Measurements from ENCODE around the gene MYH11.
"Not testable (repeated sequence)": the region's sequence is repeated elsewhere in the genome, so short reads cannot be mapped to it uniquely, and the experiment has no call there.

MYH11 gene

GRCh38 chr16:15667091-15667742 lies 189.6 kb downstream of the MYH11 start:
- H3K36me3 ChIP-seq (ENCODE audit: control insufficient read depth, insufficient read depth, low read length) = peaks cover 11% of the 10 kb centered on the region
- H3K9me3 ChIP-seq (ENCODE audit: control insufficient read depth, insufficient read depth, low read length) = no peaks in the 10 kb centered on the region
- H3K4me3 ChIP-seq (ENCODE audit: low read depth, low read length) = no peak overlapping the region
- no peak overlapping the region for H3K9ac ChIP-seq (ENCODE audit: low read depth, low read length)
- no peaks in the 10 kb centered on the region for H3K4me1 ChIP-seq (ENCODE audit: control insufficient read depth, insufficient read depth, low read length)
- H3K27me3 ChIP-seq (ENCODE audit: control insufficient read depth, insufficient read depth, low read length) = no peaks in the 10 kb centered on the region

GRCh38 chr16:15665107-15665506 lies 191.7 kb downstream of the MYH11 start:
- Histone ChIP-seq H3K9ac (ENCODE audit: low read depth, low read length) (no peak overlapping the region), H3K9me3 (ENCODE audit: control insufficient read depth, insufficient read depth, low read length) (no peaks in the 10 kb centered on the region), H3K4me3 (ENCODE audit: low read depth, low read length) (no peak overlapping the region), H3K36me3 (ENCODE audit: control insufficient read depth, insufficient read depth, low read length) (peaks cover 11% of the 10 kb centered on the region), H3K27me3 (ENCODE audit: control insufficient read depth, insufficient read depth, low read length) (no peaks in the 10 kb centered on the region), H3K4me1 (ENCODE audit: control insufficient read depth, insufficient read depth, low read length) (no peaks in the 10 kb centered on the region)

GRCh38 chr16:15660203-15660601 lies 196.6 kb downstream of the MYH11 start:
- Histone ChIP-seq H3K27me3 (ENCODE audit: control insufficient read depth, insufficient read depth, low read length) (no peaks in the 10 kb centered on the region), H3K9me3 (ENCODE audit: control insufficient read depth, insufficient read depth, low read length) (no peaks in the 10 kb centered on the region), H3K9ac (ENCODE audit: low read depth, low read length) (no peak overlapping the region), H3K4me1 (ENCODE audit: control insufficient read depth, insufficient read depth, low read length) (no peaks in the 10 kb centered on the region), H3K36me3 (ENCODE audit: control insufficient read depth, insufficient read depth, low read length) (no peaks in the 10 kb centered on the region), H3K4me3 (ENCODE audit: low read depth, low read length) (no peak overlapping the region)

GRCh38 chr16:15658556-15658955 lies 198.3 kb downstream of the MYH11 start:
- no peak overlapping the region for H3K4me3 ChIP-seq (ENCODE audit: low read depth, low read length)
- no peaks in the 10 kb centered on the region for H3K27me3 ChIP-seq (ENCODE audit: control insufficient read depth, insufficient read depth, low read length)
- H3K9ac ChIP-seq (ENCODE audit: low read depth, low read length) = no peak overlapping the region
- H3K9me3 ChIP-seq (ENCODE audit: control insufficient read depth, insufficient read depth, low read length) = no peaks in the 10 kb centered on the region
- H3K4me1 ChIP-seq (ENCODE audit: control insufficient read depth, insufficient read depth, low read length) = no peaks in the 10 kb centered on the region
- no peaks in the 10 kb centered on the region for H3K36me3 ChIP-seq (ENCODE audit: control insufficient read depth, insufficient read depth, low read length)

GRCh38 chr16:15658149-15658548 lies 198.7 kb downstream of the MYH11 start:
- H3K36me3 ChIP-seq (ENCODE audit: control insufficient read depth, insufficient read depth, low read length) = no peaks in the 10 kb centered on the region
- H3K4me1 ChIP-seq (ENCODE audit: control insufficient read depth, insufficient read depth, low read length) = no peaks in the 10 kb centered on the region
- no peak overlapping the region for H3K9ac ChIP-seq (ENCODE audit: low read depth, low read length)
- H3K9me3 ChIP-seq (ENCODE audit: control insufficient read depth, insufficient read depth, low read length) = no peaks in the 10 kb centered on the region
- H3K4me3 ChIP-seq (ENCODE audit: low read depth, low read length) = no peak overlapping the region
- H3K27me3 ChIP-seq (ENCODE audit: control insufficient read depth, insufficient read depth, low read length) = no peaks in the 10 kb centered on the region

- not testable (repeated sequence) for H3K4me1 ChIP-seq (ENCODE audit: control insufficient read depth, insufficient read depth, low read length)
Observed at GRCh38 chr16:15655561-15655960, 201.3 kb downstream of the MYH11 start.

GRCh38 chr16:15654591-15654990 lies 202.2 kb downstream of the MYH11 start:
- Histone ChIP-seq H3K9me3 (ENCODE audit: control insufficient read depth, insufficient read depth, low read length) (no peaks in the 10 kb centered on the region), H3K9ac (ENCODE audit: low read depth, low read length) (no peak overlapping the region), H3K27me3 (ENCODE audit: control insufficient read depth, insufficient read depth, low read length) (no peaks in the 10 kb centered on the region), H3K4me3 (ENCODE audit: low read depth, low read length) (no peak overlapping the region), H3K36me3 (ENCODE audit: control insufficient read depth, insufficient read depth, low read length) (no peaks in the 10 kb centered on the region), H3K4me1 (ENCODE audit: control insufficient read depth, insufficient read depth, low read length) (peaks cover 2% of the 10 kb centered on the region)

More at GRCh38 chr16:15655561-15655960, 201.3 kb downstream of the MYH11 start:
- H3K9ac ChIP-seq (ENCODE audit: low read depth, low read length); H3K36me3 ChIP-seq (ENCODE audit: control insufficient read depth, insufficient read depth, low read length); H3K4me3 ChIP-seq (ENCODE audit: low read depth, low read length); H3K27me3 ChIP-seq (ENCODE audit: control insufficient read depth, insufficient read depth, low read length); H3K9me3 ChIP-seq (ENCODE audit: control insufficient read depth, insufficient read depth, low read length): not testable (repeated sequence)

- H3K9me3 ChIP-seq (ENCODE audit: control insufficient read depth, insufficient read depth, low read length) = no peaks in the 10 kb centered on the region
- H3K4me1 ChIP-seq (ENCODE audit: control insufficient read depth, insufficient read depth, low read length) = peaks cover 2% of the 10 kb centered on the region
- no peaks in the 10 kb centered on the region for H3K36me3 ChIP-seq (ENCODE audit: control insufficient read depth, insufficient read depth, low read length)
- H3K27me3 ChIP-seq (ENCODE audit: control insufficient read depth, insufficient read depth, low read length) = no peaks in the 10 kb centered on the region
- H3K9ac ChIP-seq (ENCODE audit: low read depth, low read length) = no peak overlapping the region
- no peak overlapping the region for H3K4me3 ChIP-seq (ENCODE audit: low read depth, low read length)
Observed at GRCh38 chr16:15653227-15653626, 203.6 kb downstream of the MYH11 start.

All from iPS-15b (cell line).